ENCODE data around the gene PPIA.

The PPIA gene

DNA sequence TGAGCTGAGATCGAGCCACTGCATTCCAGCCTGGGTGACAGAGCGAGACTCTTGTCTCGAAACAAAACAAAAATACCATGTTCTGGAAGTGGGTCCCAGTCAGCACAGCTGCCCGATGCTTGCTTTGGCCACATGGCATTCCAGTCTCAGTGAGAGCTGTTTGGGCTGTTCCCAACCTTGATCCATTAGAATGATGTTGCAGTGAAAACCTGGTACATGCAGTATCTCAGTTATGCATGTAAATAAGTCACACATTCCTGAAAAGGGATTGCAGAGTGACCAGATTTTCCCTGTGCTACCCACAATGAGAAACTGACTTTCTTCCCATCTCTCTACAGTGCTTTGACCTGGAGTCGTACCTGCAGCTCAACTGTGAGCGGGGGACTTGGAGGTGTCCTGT lies 32.4 kb upstream of the PPIA start:
- CTCF ChIA-PET: no interaction called here

DNA sequence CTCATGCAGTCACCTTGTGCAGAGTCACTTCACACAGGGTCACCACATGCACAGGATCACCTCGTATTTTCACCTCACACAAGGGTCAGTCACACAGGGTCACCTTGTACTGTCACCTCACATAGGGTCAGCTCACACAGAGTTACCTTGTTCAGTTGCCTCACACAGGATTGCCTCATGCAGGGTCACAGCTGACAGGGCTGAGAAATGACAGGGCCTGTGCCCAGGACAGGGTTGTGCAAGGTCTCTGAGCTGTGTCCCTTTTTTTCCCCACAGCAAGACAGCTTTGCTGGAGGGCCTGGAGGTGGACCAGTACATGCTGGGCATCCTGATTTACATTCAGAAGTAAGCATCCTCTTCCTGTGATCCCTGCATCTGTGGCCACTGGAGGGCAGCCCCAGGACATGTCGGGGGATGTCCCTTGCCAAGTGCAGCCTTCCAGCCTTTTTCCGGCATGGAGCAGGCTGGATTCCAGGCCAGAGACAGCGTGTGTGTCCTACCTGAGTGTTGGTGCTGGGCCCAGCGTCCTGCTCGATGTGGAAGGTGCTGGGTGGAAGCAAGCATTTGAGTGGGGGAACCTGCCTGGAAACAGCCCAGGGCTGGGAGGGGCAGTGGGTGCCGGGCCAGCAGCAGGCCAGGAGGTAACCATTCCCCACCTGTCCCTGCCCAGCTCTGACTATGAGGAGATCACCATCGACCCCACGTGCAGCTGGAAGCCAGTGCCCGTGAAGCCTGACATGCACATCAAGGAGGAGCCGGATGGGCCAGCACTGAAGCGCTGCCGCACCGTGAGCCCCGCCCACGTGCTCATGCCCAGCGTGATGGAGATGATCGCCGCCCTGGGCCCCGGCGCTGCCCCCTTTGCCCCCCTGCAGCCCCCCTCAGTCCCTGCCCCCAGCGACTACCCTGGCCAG lies 31.6 kb upstream of the PPIA start:
- POLR2A ChIA-PET: no interaction called here
- TF ChIP-seq, protein P1, sequence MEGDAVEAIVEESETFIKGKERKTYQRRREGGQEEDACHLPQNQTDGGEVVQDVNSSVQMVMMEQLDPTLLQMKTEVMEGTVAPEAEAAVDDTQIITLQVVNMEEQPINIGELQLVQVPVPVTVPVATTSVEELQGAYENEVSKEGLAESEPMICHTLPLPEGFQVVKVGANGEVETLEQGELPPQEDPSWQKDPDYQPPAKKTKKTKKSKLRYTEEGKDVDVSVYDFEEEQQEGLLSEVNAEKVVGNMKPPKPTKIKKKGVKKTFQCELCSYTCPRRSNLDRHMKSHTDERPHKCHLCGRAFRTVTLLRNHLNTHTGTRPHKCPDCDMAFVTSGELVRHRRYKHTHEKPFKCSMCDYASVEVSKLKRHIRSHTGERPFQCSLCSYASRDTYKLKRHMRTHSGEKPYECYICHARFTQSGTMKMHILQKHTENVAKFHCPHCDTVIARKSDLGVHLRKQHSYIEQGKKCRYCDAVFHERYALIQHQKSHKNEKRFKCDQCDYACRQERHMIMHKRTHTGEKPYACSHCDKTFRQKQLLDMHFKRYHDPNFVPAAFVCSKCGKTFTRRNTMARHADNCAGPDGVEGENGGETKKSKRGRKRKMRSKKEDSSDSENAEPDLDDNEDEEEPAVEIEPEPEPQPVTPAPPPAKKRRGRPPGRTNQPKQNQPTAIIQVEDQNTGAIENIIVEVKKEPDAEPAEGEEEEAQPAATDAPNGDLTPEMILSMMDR (IDR thresholded peaks at IDR 0.05; ENCODE audit: control extremely low read depth, extremely low read depth, low read depth, missing control alignments): no peak
- no peak for DNase-seq (ENCODE audit: extremely low spot score)
- CTCF ChIA-PET: no interaction called here

More for the DNA sequence above, 32.4 kb upstream of the PPIA start:
- DNase-seq (ENCODE audit: extremely low spot score): no peak
- TF ChIP-seq, protein P1 (IDR thresholded peaks at IDR 0.05; ENCODE audit: control extremely low read depth, extremely low read depth, low read depth, missing control alignments): no peak
- POLR2A ChIA-PET: no interaction called here

DNA sequence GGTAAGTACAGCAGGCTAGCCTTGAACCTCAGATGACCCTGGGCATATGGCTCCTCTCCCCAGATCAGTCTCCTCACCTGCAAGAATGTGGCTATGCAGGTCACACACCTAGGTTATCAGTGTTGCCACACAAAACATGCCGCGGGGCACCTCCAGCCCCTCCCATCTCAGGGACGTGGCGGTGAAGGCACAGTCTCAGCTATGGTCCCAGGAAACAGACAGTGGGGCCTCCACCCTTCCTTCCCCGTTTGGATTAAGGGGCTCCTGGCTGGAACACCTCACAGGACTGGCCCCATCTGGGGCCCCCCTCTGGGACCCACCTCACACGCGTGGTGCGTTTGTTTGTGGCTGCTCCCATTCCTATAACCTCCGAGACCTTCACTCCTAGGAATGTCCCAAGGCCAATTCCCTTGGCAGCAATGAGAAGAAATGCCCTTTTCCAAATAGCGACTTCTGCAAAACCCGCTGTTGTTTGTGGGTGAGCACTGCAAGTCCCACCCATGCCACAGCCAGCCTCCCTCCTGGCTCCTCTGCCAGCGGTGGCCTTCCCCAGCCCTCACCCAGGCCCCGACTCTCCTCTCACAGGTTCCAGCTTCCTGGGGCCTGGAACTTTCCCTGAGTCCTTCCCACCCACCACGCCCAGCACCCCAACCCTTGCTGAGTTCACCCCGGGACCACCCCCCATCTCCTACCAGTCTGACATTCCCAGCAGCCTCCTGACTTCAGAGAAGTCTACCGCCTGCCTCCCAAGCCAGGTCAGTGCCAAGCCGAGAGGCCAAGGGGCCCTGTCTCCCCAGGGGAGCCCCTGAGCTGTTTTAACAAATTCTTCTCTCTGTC lies 30.7 kb upstream of the PPIA start:
- ChIA-PET CTCF (interaction anchor here (1.0 to 2.6 kb wide), 3 partner anchors 13 to 231 kb away, joined by 3 to 7 read pairs (median 3); no protein-coding TSS in a partner anchor), POLR2A (no interaction called here)
- TF ChIP-seq, protein P1 (IDR thresholded peaks at IDR 0.05; ENCODE audit: control extremely low read depth, extremely low read depth, low read depth, missing control alignments): no peak
- no peak for DNase-seq (ENCODE audit: extremely low spot score)

DNA sequence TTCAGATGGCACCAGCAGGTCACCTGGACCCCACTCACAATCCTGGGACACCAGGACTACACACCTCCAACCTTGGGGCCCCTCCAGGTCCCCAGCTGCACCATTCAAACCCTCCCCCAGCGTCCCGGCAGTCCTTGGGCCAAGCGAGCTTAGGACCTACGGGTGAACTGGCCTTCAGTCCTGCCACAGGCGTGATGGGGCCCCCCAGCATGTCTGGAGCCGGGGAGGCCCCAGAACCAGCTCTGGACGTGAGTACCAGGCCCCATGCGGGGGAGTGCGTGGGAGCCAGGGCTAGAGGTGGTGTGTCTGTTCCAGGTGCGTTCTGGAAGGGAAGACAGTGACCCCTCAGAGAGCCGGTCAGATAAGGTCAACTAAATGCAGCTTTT lies 30.1 kb upstream of the PPIA start:
- no peak for DNase-seq (ENCODE audit: extremely low spot score)

DNA sequence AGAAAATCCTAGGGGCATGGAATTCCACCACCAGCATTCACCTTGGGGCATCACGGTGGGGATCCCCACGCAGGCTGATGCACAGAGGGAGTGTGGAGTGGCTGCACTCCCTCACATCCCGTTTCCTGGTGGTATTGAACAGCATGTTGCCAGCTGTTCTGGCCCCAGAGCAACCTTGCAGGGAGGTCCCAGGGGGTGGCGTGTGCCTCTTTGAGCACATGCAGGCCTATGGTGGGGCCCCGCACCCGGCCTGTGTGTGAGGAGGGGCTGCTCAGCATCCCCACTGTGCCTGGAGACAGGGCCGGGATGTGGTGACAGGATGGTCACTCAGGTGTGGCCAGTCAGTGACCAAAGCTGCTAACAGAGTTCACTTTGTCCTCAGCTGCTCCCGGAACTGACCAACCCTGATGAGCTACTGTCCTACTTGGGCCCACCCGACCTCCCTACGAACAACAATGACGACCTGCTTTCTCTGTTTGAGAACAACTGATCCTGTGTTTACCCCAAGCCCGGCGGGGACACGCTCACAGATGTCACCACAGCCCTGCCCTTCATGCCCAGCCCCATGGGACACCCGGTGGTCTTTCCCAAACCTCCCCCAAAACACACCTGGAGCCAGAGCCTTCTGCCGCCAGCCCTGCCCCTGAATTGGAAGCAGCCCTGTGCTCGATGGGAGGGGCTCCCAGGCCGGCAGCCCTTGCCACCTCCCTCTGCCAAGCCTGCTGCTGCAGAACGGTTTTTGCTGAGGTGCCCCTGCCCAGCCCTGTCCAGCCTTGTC lies 29.2 kb upstream of the PPIA start:
- TF ChIP-seq, protein P1 (IDR thresholded peaks at IDR 0.05; ENCODE audit: control extremely low read depth, extremely low read depth, low read depth, missing control alignments): no peak
- no peak for DNase-seq (ENCODE audit: extremely low spot score)
- ChIA-PET CTCF (interaction anchor here (1.0 to 2.6 kb wide), 4 partner anchors 9 to 232 kb away, joined by 3 to 7 read pairs (median 5); no protein-coding TSS in a partner anchor), POLR2A (interaction anchor here (1.2 kb wide), 1 partner anchor 18 kb away, joined by 3 read pairs; no protein-coding TSS in a partner anchor)

More for the DNA sequence above, 30.1 kb upstream of the PPIA start:
- POLR2A ChIA-PET: no interaction called here
- CTCF ChIA-PET: interaction anchor here (1.0 to 2.6 kb wide), 4 partner anchors 8 to 232 kb away, joined by 3 to 7 read pairs (median 4); no protein-coding TSS in a partner anchor
- TF ChIP-seq, protein P1 (IDR thresholded peaks at IDR 0.05; ENCODE audit: control extremely low read depth, extremely low read depth, low read depth, missing control alignments): no peak

All from GM10248 (cell line).